Posterior vena cava (tissue), 2 donors: ENCODE results near the gene LTN1. TPM values are rescaled to one million over a fixed set of nuclear protein-coding genes. Genes with fewer than 3 reads are reported as not detected.
"Not testable (repeated sequence)": the region's sequence is repeated elsewhere in the genome, so short reads cannot be mapped to it uniquely, and the experiment has no call there.

Source experiments
- DNase-seq: peaks from one replicate; pipeline ENCODE4 v3.0.0-alpha.2; 2020; ENCODE audit warnings: low spot score
- intact Hi-C, 2 donors: fragments of 100-400 bp; cut with DNase I; formaldehyde crosslinking; loops; one replicate each; pipeline versions ENCODE4 v1.14.1 to v1.14.2; 2022 to 2023
- total RNA-seq, 2 donors: library from RNA; stranded (reverse); fragmentation: NEBNext Ultra II Directional; extraction: Animal tissue kit (Norgen Biotek cat#: 25700); gene quantifications; one replicate each; pipeline ENCODE4 v1.2.1, GENCODE V29; 2021
- donor health status: DM: yes; HTN: yes; CAD: no.
- donor health status: DM: yes; HTN: yes; CAD: no.

LTN1 gene
- total RNA-seq, 2 donors from 2014 or later: 22.2 to 26.4 TPM

DNA sequence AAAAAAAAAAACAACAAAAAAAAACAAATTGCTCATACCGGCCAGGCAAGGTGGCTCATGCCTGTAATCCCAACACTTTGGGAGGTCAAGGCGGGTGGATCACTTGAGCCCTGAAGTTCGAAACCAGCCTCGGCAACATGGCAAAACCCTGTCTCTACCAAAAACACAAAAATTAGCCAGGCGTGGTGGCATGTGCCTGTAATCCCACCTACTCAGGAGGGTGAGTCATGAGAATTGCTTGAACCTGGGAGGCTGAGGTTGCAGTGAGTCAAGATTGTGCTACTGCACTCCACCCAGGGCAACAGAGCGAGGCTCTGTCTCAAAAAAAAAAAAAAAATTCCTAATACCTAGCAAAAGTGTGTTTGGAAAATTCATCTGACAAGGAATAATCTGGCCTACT lies 4.5 kb downstream of the LTN1 start:
- DNase-seq, intact Hi-C loops: not testable (repeated sequence)

DNA sequence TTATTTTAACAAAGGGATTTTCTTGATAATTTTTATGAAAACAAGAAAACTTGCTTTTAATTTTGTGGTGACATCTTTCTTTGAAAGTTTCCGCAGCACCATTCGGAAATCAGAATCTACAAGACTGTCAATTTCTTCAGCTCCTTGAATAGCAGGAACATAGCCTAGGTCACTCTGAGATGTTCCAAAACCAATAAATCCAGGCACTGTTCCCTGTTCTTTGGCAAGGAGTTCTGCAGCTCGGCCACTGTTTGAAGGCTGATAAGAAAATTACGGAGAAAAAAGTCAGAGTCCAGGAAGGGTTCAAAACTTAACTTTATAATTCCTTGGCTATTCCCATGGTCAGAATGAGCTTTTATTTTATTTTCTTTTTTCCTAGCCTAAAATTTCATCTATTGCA lies 6.0 kb downstream of the LTN1 start:
- no peak for DNase-seq
- intact Hi-C loops: no loop called here

DNA sequence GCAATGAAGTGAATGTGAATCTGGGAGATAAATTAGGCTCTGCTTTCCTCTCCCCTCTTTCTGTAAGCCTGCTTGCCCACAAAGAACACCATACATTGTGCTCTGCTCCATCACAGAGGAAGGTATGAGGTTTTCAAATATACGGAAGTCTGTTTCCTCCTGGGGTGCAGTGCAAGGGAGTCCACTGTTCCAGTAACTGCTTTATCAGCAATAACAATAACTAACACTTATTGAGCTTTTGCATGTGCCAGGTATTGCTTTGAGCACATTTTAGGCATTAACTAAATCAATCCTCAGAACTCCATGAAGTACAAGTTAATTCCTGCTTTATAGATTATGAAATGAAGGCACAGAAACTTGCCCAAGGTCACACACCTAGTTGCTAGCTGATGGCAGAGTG lies 10.0 kb downstream of the LTN1 start:
- DNase-seq: no peak
- intact Hi-C loops: no loop called here

DNA sequence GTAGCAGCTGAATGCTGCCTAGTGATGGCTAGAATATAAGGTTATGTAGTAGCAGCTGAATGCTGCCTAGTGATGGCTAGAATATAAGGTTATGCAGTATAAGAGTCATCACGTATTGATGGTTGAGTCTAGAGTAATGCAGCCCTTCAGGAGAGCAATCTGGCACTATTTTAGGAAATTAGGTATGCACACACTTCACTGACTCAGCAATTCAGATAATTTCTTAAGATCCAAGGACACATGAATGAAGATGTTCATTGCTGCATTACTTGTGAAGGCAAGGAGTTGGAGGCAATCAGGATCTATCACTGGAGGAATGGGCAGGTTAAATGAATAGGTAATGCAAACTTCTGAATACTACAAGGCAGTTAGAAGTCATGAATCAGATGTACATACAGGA lies 13.6 kb downstream of the LTN1 start:
- DNase-seq: no peak
- intact Hi-C loops: no loop called here

- intact Hi-C loops: no loop called here
- DNase-seq: no peak
Observed at GRCh38 chr21:28975397-28975796, 17.3 kb downstream of the LTN1 start.

DNA sequence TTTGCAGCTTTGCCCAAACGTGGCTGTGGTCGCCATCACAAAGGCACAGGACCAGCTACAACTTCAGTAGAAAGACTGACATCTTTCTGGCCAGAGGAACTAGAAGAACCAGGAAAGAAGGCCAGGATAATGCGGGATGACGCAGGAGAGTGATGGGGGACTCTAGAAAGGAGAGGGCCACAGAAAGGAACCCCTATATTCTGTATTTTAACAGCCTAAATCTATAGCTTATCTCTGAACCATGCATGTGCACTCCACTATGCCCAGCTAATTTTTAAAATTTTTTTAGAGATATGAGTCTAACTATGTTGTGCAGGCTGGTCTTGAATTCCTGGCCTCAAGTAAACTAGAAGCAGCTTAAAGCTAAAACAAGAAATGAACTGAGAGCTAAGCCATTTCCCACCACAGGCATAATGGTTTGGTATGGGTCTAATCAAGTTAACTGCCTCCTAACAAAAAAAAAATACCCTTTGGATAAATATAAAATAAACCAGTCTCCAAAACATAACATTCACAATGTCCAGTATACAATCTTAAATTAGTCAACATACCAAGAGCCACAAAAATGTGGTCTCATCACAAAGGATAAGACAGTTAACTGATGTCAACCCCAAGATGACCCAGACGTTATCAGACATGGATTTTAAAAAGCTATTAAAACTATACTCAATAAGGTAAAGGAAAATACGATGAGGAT lies 18.0 kb downstream of the LTN1 start:
- intact Hi-C loops: no loop called here

DNA sequence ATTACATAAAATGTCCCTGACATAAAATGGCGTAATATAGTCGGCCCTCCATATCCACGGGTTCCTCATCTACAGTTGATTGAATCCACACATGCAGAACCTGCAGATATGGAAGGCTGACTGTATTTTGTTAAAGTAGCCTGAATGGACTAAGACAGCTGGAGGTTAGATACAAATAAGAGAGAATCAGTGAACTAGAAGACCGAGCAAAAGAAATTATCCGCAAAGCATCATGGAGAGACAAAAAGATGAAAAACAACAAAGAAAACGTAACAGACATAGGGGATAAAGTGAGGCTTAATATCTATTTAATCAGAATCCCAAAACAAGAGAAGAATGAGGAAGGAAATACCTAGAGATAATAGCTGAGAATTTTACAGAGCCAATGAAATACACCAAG lies 20.3 kb downstream of the LTN1 start:
- no peak for DNase-seq
- intact Hi-C loops: no loop called here

More for the DNA sequence above, 18.0 kb downstream of the LTN1 start:
- no peak for DNase-seq

- intact Hi-C loops: no loop called here
- DNase-seq: no peak
Observed at GRCh38 chr21:28971171-28971570, 21.5 kb downstream of the LTN1 start.

GRCh38 chr21:28963831-28964230 lies 28.8 kb downstream of the LTN1 start:
- intact Hi-C loops: no loop called here
- no peak for DNase-seq

GRCh38 chr21:28962465-28962864 lies 30.2 kb downstream of the LTN1 start:
- intact Hi-C loops: no loop called here
- DNase-seq: no peak

GRCh38 chr21:28961927-28962326 lies 30.8 kb downstream of the LTN1 start:
- DNase-seq: no peak
- intact Hi-C loops: no loop called here

GRCh38 chr21:28960245-28960644 lies 32.4 kb downstream of the LTN1 start:
- no peak for DNase-seq
- intact Hi-C loops: no loop called here

DNA sequence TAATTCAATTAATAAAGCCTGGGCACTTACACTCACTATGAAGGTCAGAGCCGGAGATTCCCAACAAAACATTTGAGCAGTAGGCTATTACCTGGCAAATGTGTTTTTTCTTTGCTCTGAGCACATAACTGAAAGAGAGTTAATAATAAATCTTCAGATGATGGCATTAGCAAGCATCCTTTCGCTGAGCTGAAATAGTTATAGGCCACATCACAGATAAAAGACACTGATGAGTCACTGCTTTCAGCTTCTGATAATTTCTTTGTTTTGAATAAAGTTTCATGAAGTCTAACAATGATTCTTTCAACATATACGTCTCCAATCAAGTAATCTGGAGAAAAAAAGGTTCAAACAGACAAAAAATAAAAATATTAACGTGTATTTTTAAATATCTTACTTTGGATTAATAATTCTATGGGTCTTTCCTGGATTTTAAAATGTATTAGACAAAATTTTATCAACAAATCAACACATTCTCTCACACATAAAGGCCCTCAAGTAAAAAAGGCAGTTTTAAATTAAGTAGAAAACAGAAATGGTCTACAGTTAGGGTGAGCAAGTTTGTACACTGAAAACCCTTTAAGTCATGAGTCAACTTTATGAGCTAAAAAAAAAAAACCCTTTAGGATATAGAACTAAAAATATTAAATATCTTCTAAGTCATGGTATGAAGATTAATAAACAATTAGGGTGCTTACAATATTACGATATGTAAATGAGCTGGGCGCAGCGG lies 33.1 kb downstream of the LTN1 start:
- intact Hi-C loops: no loop called here
- no peak for DNase-seq

- intact Hi-C loops: no loop called here
- DNase-seq: no peak
Observed at GRCh38 chr21:28953247-28953646, 39.4 kb downstream of the LTN1 start.

- intact Hi-C loops: no loop called here
Observed at GRCh38 chr21:28952686-28953085, 40.0 kb downstream of the LTN1 start.

GRCh38 chr21:28949318-28949717 lies 43.4 kb downstream of the LTN1 start:
- intact Hi-C loops: no loop called here
- DNase-seq: no peak

More at GRCh38 chr21:28952686-28953085, 40.0 kb downstream of the LTN1 start:
- DNase-seq: no peak

DNA sequence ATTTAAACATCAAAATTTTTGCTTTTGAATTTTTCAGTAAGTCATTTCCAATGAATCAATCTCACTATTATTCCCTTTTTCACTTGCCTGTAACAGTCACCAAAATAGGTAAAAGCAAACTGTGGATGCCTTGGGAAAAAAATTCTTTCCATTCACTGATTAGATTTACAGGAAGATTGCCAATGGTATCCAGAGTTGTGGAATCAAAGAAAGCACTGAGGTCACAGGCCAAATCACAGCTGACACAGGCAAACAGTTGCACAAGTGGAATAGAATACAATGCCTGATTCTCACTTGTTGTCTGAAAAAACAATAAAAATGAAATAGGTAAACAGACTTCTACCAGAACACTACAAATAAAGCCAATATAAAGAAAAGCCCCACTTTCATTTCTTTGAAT lies 48.4 kb downstream of the LTN1 start:
- DNase-seq: no peak
- intact Hi-C loops: no loop called here

- no peak for DNase-seq
- intact Hi-C loops: no loop called here
Observed at GRCh38 chr21:28943631-28944030, 49.0 kb downstream of the LTN1 start.

DNA sequence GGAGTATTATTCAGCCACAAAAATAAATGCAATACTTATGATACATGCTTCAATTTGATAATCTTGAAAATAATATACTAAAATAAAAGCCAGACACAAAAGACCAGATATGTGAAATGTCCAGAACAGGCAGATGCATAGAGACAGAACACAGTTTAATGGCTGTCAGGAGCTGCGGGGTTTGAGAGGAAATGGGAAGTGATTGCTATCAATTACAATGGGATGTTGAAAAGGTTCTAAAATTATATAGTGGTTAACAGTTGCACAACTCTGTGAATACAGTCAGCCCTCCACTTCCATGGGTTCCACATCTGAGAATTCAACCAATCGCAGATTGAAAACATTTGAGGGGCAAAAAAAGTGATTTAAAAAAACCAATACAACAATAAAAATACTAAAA lies 54.0 kb downstream of the LTN1 start:
- no peak for DNase-seq
- intact Hi-C loops: no loop called here

GRCh38 chr21:28937737-28938136 lies 54.9 kb downstream of the LTN1 start:
- DNase-seq: no peak
- intact Hi-C loops: no loop called here

GRCh38 chr21:28936721-28937120 lies 56.0 kb downstream of the LTN1 start:
- no peak for DNase-seq
- intact Hi-C loops: no loop called here
